ENCODE results near the gene DCDC2.

GRCh38 chr6:24205020-24205492 is 152.8 kb downstream of the DCDC2 start:
- TF ChIP-seq POLR2A (IDR thresholded peaks at IDR 0.05) = no peak
- peak; percentile 14 to 54 (median 34) for TF ChIP-seq CTCF (IDR thresholded peaks at IDR 0.05 in 4 of 5, conservative IDR thresholded peaks at IDR 0.05 in 1 of 5)

Data from gastrocnemius medialis (tissue), 4 donors.